Karpas-422 (cell line): ENCODE measurements around the gene NEK10. TPM values are rescaled to one million over a fixed set of nuclear protein-coding genes. Genes with fewer than 3 reads are reported as not detected.

Source experiments
- DNase-seq: peaks from one replicate; pipeline ENCODE4 v3.0.0-alpha.2; 2015
- H2AFZ ChIP-seq: fragments of 200-600 bp; sonication (generic); 2 replicates; pipeline ENCODE4 v1.6.1; 2014; ENCODE audit warnings: antibody characterized with exemption, low read length, mixed read lengths
- H3K27ac ChIP-seq: fragments of 200-600 bp; sonication (generic); 2 replicates; pipeline ENCODE4 v1.5.1; 2014; ENCODE audit warnings: mild to moderate bottlenecking, low read length, moderate library complexity
- H3K27me3 ChIP-seq: fragments of 200-600 bp; sonication (generic); 2 replicates; pipeline ENCODE4 v1.6.1; 2014; ENCODE audit warnings: low read length, mixed read lengths
- H3K36me3 ChIP-seq: fragments of 200-600 bp; sonication (generic); 2 replicates; pipeline ENCODE4 v1.6.1; 2014; ENCODE audit warnings: low read length, mixed read lengths; ENCODE audit not compliant: insufficient read depth
- H3K4me1 ChIP-seq: fragments of 200-600 bp; sonication (generic); 2 replicates; pipeline ENCODE4 v1.6.1; 2014; ENCODE audit warnings: mild to moderate bottlenecking, low read length, mixed read lengths
- H3K4me2 ChIP-seq: fragments of 200-600 bp; sonication (generic); 2 replicates; pipeline ENCODE4 v1.6.1; 2014; ENCODE audit warnings: low read length, low read depth, mild to moderate bottlenecking; ENCODE audit not compliant: poor library complexity, severe bottlenecking
- H3K4me3 ChIP-seq: fragments of 200-600 bp; sonication (generic); 2 replicates; pipeline ENCODE4 v1.5.1; 2014; ENCODE audit warnings: mild to moderate bottlenecking, antibody characterized with exemption, low read length, mixed read lengths
- H3K79me2 ChIP-seq: fragments of 200-600 bp; sonication (generic); 2 replicates; pipeline ENCODE4 v1.6.1; 2014; ENCODE audit warnings: mild to moderate bottlenecking, low read length, mixed read lengths
- H3K9ac ChIP-seq: fragments of 200-600 bp; sonication (generic); 2 replicates; pipeline ENCODE4 v1.6.0; 2014; ENCODE audit warnings: low read length
- H3K9me2 ChIP-seq: fragments of 200-600 bp; sonication (generic), shearing (Covaris generic); replicated peaks from 2 replicates; pipeline ENCODE4 v1.6.0; 2014; ENCODE audit warnings: mild to moderate bottlenecking, low read length, moderate library complexity; ENCODE audit not compliant: insufficient read depth
- H3K9me3 ChIP-seq: fragments of 300-700, 200-600 bp; sonication (generic); 2 replicates; pipeline ENCODE4 v1.6.1; 2014; ENCODE audit warnings: low read length, mixed read lengths
- H4K20me1 ChIP-seq: fragments of 200-600 bp; sonication (generic); 2 replicates; pipeline ENCODE4 v1.6.1; 2014; ENCODE audit warnings: mild to moderate bottlenecking, antibody characterized with exemption, low read length, low read depth; ENCODE audit not compliant: insufficient read depth
- total RNA-seq: library from RNA; depleted of rRNA; stranded (reverse); fragments of >200 nt; shearing (Covaris generic); gene quantifications from 2 replicates; pipeline ENCODE4 v1.2.3, GENCODE V29; 2014; ENCODE audit warnings: low replicate concordance

NEK10 gene
- total RNA-seq, 1 experiment from 2014 or later: 0.34 TPM

DNA sequence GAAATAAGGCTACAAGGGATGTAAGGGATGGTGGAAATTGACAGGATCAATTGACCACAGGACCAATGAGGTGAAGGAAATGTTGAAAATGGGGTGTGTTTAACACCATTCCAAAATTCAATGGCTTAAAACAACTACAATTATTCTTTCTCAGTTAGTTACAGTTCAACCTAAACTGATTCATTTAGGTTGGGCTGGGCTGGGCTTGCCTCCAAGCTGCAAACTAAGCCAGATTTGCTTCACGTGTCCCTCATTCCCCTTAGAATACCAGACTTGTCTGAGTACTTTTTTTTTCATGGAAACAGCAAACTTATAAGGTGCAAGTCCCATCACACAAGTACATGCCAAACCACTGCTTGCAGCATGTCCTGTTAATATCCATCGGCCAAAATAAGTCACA lies 280.1 kb downstream of the NEK10 start:
- Histone ChIP-seq H3K9me3 (no peaks in the 10 kb centered on the region), H3K27ac (no peak overlapping the region), H3K27me3 (no peaks in the 10 kb centered on the region), H3K9ac (no peak overlapping the region), H2AFZ (no peak overlapping the region), H3K9me2 (no peaks in the 10 kb centered on the region), H3K4me3 (no peak overlapping the region), H3K79me2 (no peaks in the 10 kb centered on the region), H4K20me1 (no peaks in the 10 kb centered on the region), H3K36me3 (no peaks in the 10 kb centered on the region), H3K4me1 (no peaks in the 10 kb centered on the region), H3K4me2 (no peak overlapping the region)
- DNase-seq: no peak

DNA sequence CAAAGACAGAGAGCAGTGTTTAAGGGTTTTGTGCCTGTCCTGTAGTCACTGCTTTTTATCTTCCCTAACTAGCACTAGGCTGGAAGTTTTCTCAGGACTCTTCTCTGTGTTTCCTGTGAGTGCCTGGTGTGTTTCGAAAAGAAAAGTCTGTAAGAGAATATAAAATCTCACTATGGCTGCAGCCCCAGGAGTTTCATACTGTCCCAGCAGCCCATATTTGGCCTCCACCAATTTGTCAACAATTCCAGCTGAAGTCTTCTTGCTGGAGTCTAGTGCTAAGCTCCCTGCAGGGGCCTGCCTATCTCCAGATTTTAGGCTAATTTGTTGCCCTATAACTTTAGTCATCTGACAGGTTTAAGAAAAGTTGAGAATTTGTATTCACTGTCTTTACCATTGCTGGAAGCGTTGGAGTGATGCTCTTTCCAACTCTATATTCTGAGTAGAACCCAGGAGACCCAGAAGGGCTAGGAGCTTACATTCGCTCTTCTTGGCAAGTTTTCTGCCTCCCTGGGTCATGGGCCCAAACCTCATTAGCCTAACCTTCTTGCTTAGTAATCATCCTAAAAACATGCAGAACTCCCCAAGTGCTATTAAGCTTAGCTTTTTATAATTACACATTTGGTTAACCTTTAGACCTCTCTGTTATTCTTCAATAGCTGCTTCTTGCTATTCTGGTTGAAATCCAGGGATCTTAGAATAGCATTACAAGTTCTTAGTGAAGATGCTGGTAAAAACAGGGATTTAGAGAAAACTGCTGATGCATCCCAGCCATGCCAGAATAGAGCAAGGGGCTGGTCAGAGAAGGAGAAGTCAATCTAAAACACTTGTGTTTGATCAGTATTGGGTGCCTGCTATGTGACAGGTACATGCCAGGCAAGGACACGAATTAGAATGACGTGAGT lies 283.1 kb downstream of the NEK10 start:
- H3K79me2 ChIP-seq: no peaks in the 10 kb centered on the region
- H3K4me2 ChIP-seq: no peak overlapping the region
- no peak overlapping the region for H3K27ac ChIP-seq
- no peaks in the 10 kb centered on the region for H3K27me3 ChIP-seq
- H3K4me3 ChIP-seq: no peak overlapping the region
- H3K9me3 ChIP-seq: no peaks in the 10 kb centered on the region
- H2AFZ ChIP-seq: no peak overlapping the region
- no peaks in the 10 kb centered on the region for H3K36me3 ChIP-seq
- H3K9me2 ChIP-seq: no peaks in the 10 kb centered on the region
- no peak overlapping the region for H3K9ac ChIP-seq
- peaks cover 9% of the 10 kb centered on the region for H3K4me1 ChIP-seq
- DNase-seq: no peak
- no peaks in the 10 kb centered on the region for H4K20me1 ChIP-seq

DNA sequence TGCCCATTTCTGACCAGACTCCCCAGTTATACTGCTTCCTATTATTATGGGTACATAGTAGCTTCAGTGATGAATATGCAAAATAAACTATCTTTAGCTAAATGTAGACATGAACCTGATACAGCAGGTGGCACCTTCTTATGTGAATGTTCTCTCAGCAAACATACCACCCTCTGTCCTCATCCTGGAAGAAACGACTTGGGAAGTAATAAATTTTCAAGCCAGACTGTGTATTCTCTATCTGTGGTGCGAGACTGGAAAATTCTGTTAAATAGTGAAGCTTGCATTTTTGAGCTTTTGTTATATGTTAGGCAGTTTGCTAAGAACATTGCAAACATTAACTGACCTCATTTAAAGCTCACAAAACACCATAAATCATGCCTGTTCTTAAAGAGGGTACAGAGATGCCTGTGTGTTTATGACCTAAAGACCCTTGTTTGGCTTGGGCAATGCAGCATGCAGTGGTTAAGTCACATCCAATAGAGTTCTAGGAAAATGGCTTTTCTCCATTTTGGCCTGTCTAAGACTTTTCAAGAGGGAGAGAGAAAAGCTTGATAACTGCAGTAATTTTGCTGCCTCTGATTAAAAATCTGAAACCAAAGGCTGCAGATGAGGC lies 287.1 kb downstream of the NEK10 start:
- no peak overlapping the region for H3K9ac ChIP-seq
- H2AFZ ChIP-seq: no peak overlapping the region
- H3K9me3 ChIP-seq: no peaks in the 10 kb centered on the region
- H3K4me3 ChIP-seq: no peak overlapping the region
- H3K27me3 ChIP-seq: no peaks in the 10 kb centered on the region
- no peak overlapping the region for H3K27ac ChIP-seq
- H3K4me1 ChIP-seq: peaks cover 9% of the 10 kb centered on the region
- no peaks in the 10 kb centered on the region for H4K20me1 ChIP-seq
- no peaks in the 10 kb centered on the region for H3K36me3 ChIP-seq
- DNase-seq: peak; percentile 42
- no peak overlapping the region for H3K4me2 ChIP-seq
- H3K79me2 ChIP-seq: no peaks in the 10 kb centered on the region
- H3K9me2 ChIP-seq: no peaks in the 10 kb centered on the region

DNA sequence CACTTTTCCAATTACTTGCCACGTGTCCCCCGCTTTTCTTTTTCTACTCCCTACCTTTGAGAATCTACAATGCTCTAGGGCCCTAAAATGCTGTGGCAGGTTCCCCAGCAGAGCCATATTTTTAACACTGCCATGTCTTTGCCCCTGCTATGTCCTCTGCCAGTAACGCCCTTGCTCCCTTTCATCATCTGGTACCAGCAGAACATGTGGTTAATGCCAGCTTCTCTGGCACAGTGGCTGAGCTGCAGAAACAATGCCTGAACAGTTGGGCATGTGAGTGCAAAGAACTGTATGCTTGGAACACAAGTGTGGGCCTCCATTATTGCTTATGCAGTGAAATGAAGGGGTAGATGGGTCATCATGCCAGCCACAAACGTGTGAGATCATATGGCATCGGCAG lies 287.6 kb downstream of the NEK10 start:
- Histone ChIP-seq H3K36me3 (no peaks in the 10 kb centered on the region), H3K9me3 (no peaks in the 10 kb centered on the region), H3K9me2 (no peaks in the 10 kb centered on the region), H2AFZ (no peak overlapping the region), H3K9ac (no peak overlapping the region), H3K4me2 (no peak overlapping the region), H4K20me1 (no peaks in the 10 kb centered on the region), H3K27me3 (no peaks in the 10 kb centered on the region), H3K27ac (no peak overlapping the region), H3K4me1 (peaks cover 9% of the 10 kb centered on the region), H3K79me2 (no peaks in the 10 kb centered on the region), H3K4me3 (no peak overlapping the region)
- no peak for DNase-seq

DNA sequence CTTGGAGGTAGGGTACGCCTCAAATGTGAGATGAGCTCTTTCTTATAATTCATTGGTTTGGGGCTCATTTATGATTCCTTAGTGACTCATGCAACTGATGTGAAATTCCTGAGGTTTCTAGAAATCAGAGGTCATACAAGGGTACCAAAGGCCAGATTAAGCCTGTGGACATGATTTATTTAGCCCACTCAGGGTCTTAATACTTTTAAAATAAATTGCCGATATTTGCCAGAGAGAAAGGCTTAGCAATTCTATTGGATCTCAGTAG lies 289.0 kb downstream of the NEK10 start:
- Histone ChIP-seq H4K20me1 (no peaks in the 10 kb centered on the region), H3K4me1 (peaks cover 9% of the 10 kb centered on the region), H3K79me2 (no peaks in the 10 kb centered on the region), H3K9ac (no peak overlapping the region), H2AFZ (no peak overlapping the region), H3K27ac (no peak overlapping the region), H3K4me2 (no peak overlapping the region), H3K27me3 (no peaks in the 10 kb centered on the region), H3K4me3 (no peak overlapping the region), H3K9me3 (no peaks in the 10 kb centered on the region), H3K36me3 (no peaks in the 10 kb centered on the region), H3K9me2 (no peaks in the 10 kb centered on the region)
- DNase-seq: no peak

DNA sequence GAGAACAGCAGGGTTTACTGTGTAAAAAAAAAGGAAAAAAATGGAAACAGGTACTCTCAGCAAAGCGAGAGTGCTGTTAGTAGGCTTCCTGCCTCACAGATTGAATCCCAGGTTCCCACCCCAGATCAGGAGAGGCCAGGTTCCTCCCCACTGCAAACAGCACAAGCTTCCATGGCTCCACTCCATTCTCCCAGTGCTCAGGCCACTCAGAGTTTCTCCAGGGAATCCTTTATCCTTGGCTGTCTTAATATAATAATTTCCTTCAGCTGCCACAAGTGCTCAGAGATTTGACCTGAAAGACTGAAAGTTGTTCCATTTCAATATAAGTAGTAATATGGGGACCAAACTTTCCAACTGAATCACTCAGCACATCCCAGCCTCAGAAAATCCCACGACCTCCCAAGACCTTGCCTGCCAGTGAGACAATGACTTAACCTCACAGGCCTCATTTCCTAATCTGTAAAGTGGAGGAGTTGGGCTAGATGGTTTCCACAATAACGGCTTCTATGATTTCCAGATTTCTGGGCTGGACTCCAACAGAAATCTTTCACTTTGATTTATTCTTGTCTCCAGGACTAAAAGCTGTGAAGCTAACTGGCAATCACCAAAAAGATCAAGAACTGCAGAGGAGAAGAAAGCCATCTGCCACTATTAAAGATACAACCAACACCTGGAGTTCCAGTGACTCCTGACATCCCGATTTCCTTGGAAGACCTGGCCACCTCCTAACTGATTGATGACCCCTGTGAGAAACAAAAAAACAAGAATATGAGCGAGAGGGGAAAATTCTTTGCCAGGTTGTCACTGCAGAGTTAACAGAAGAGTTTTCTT lies 289.5 kb downstream of the NEK10 start:
- H3K9me2 ChIP-seq: no peaks in the 10 kb centered on the region
- H3K27me3 ChIP-seq: no peaks in the 10 kb centered on the region
- no peak for DNase-seq
- no peak overlapping the region for H3K27ac ChIP-seq
- H4K20me1 ChIP-seq: no peaks in the 10 kb centered on the region
- peaks cover 9% of the 10 kb centered on the region for H3K4me1 ChIP-seq
- no peak overlapping the region for H3K4me2 ChIP-seq
- H3K9ac ChIP-seq: no peak overlapping the region
- H3K36me3 ChIP-seq: no peaks in the 10 kb centered on the region
- H3K79me2 ChIP-seq: no peaks in the 10 kb centered on the region
- H3K4me3 ChIP-seq: no peak overlapping the region
- no peaks in the 10 kb centered on the region for H3K9me3 ChIP-seq
- no peak overlapping the region for H2AFZ ChIP-seq

DNA sequence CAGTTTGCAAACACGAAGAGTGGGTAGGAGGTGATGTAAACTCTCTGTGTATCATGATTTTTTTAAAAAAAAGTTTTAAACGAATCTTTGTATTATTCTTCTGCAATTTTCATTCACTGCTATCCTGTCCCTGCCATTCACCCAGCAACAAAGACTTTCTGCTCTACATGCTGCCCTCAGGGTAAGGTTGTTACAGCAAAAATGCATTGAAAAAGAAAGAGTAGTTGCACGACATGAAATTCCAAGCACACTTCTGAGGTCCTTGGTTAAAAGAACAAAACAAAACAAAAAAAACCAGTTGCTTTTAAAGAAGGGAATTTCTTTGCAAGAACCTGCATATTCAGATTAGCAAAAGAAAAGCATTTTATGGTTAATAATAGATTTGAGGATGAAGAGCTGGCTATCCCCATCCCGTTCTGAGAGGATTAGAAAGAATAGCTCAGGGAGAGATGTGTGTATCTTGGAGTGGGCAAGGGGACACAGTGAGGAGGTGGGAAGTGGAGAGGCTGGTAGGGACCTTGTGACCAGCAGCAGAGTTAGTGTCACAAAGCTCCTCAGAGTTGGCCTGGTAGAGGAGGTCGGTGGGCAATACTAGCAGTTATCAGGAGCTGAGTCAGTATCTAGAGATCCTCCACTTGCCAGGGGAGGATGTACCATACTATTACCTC lies 290.8 kb downstream of the NEK10 start:
- Histone ChIP-seq H3K27ac (no peak overlapping the region), H3K36me3 (no peaks in the 10 kb centered on the region), H3K4me3 (no peak overlapping the region), H3K9me3 (no peaks in the 10 kb centered on the region), H3K9ac (no peak overlapping the region), H3K9me2 (no peaks in the 10 kb centered on the region), H3K4me1 (peaks cover 9% of the 10 kb centered on the region), H4K20me1 (no peaks in the 10 kb centered on the region), H3K79me2 (no peaks in the 10 kb centered on the region), H3K4me2 (no peak overlapping the region), H3K27me3 (no peaks in the 10 kb centered on the region), H2AFZ (no peak overlapping the region)
- no peak for DNase-seq
